ENCODE data around the gene SOX30.

The SOX30 gene

DNA sequence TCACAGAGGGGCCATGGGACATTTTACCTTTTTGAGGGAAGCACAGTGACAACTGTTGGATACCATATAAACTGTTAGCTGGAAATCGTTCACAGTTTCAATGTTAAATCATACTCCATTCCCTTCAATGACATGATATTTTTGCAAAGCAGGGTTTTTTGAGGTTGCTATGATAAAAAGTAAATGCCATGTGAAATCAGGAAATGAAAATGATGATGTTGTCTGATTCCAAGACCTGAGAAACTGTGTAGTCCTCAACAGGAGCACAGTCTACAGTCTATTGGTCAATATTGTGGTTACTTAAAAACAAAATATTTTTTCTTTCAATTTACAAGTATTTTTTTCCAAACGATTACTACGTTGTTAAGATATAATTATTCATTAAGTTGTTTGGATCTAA is 52.7 kb downstream of the SOX30 start:
- in situ Hi-C loops (cut with MboI; ENCODE audit: low pct_unique_long_range_greater_than_20kb, low sequenced_read_pairs, unreplicated experiment) = loop anchor here (10.0 kb wide), 1 partner anchor 95 kb away; no protein-coding TSS in a partner anchor
- DNase-seq (ENCODE audit: low spot score) = no peak
- TF ChIP-seq, protein P1, sequence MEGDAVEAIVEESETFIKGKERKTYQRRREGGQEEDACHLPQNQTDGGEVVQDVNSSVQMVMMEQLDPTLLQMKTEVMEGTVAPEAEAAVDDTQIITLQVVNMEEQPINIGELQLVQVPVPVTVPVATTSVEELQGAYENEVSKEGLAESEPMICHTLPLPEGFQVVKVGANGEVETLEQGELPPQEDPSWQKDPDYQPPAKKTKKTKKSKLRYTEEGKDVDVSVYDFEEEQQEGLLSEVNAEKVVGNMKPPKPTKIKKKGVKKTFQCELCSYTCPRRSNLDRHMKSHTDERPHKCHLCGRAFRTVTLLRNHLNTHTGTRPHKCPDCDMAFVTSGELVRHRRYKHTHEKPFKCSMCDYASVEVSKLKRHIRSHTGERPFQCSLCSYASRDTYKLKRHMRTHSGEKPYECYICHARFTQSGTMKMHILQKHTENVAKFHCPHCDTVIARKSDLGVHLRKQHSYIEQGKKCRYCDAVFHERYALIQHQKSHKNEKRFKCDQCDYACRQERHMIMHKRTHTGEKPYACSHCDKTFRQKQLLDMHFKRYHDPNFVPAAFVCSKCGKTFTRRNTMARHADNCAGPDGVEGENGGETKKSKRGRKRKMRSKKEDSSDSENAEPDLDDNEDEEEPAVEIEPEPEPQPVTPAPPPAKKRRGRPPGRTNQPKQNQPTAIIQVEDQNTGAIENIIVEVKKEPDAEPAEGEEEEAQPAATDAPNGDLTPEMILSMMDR (IDR thresholded peaks at IDR 0.05; ENCODE audit: extremely low read depth, insufficient read depth, missing control alignments) = no peak

DNA sequence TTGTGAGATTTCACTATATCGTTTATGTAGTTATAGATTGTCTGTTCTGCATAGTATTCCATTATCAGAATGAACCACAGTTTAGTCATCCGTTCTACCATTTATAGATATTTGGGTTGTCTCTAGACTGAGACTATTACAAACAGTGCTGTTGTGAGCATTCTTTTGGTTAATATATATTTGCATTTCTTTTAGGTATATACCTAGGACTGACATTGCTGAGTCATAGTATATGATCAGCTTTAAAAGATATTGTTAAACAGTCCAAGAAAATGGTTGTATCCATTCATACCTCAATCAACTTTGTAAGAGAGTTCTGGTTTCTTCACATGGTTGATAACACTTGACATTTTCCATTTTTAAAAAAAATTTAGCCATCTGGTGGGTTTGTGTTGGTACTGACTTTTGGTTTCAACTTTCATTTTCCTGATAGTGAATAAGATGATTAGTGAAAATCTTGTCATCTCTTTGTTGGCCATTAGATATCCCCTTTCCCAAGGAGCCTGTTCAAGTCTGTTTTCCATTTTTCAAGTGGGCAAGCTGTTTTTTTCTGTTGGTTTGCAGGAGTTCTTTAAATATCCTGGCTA is 53.8 kb downstream of the SOX30 start:
- no peak for DNase-seq (ENCODE audit: low spot score)
- TF ChIP-seq, protein P1 (IDR thresholded peaks at IDR 0.05; ENCODE audit: extremely low read depth, insufficient read depth, missing control alignments) = no peak
- in situ Hi-C loops (cut with MboI; ENCODE audit: low pct_unique_long_range_greater_than_20kb, low sequenced_read_pairs, unreplicated experiment) = loop anchor here (10.0 kb wide), 1 partner anchor 94 kb away; no protein-coding TSS in a partner anchor

DNA sequence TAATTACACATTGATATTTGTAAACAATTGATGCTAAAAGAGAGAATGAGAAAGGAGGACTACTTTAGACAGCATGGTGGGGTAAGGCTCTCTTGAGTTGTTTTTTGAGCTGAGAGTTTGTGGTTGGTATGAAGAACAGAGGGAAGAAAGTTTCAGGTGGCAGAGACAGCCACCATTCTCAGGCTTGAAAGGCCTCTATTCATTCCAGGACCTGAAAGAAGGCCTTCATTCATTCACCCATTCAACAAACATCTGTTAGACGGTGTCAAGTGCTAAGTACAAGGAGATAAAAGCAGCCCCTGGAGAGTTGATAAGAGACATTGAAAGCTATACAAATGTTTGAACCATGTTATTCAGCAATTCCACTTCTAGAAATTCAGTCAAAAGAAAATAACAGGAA is 55.0 kb downstream of the SOX30 start:
- no peak for DNase-seq (ENCODE audit: low spot score)
- in situ Hi-C loops (cut with MboI; ENCODE audit: low pct_unique_long_range_greater_than_20kb, low sequenced_read_pairs, unreplicated experiment) = loop anchor here (10.0 kb wide), 1 partner anchor 92 kb away; no protein-coding TSS in a partner anchor
- TF ChIP-seq, protein P1 (IDR thresholded peaks at IDR 0.05; ENCODE audit: extremely low read depth, insufficient read depth, missing control alignments) = no peak

DNA sequence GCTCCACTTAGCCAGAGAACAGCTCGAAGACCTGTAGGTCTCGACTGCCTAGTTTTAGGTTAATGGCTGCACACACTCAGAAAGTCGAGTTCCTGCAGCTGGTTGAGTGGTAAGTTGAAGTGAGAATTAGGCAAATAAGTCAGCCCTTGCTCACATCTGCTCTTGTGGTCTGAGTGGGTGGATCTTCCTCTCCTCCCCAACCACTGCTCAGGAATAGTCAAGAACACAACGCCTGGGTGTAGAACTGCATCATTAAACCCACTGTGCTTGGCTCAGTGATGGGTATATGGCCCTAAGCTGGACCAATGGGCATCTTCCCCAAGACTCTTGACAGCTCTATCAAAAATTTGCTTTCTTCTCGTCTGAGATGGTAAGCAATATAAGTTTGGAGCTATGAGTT is 55.8 kb downstream of the SOX30 start:
- TF ChIP-seq, protein P1 (IDR thresholded peaks at IDR 0.05; ENCODE audit: extremely low read depth, insufficient read depth, missing control alignments) = no peak
- in situ Hi-C loops (cut with MboI; ENCODE audit: low pct_unique_long_range_greater_than_20kb, low sequenced_read_pairs, unreplicated experiment) = loop anchor here (10.0 kb wide), 1 partner anchor 92 kb away; no protein-coding TSS in a partner anchor
- DNase-seq (ENCODE audit: low spot score) = no peak

DNA sequence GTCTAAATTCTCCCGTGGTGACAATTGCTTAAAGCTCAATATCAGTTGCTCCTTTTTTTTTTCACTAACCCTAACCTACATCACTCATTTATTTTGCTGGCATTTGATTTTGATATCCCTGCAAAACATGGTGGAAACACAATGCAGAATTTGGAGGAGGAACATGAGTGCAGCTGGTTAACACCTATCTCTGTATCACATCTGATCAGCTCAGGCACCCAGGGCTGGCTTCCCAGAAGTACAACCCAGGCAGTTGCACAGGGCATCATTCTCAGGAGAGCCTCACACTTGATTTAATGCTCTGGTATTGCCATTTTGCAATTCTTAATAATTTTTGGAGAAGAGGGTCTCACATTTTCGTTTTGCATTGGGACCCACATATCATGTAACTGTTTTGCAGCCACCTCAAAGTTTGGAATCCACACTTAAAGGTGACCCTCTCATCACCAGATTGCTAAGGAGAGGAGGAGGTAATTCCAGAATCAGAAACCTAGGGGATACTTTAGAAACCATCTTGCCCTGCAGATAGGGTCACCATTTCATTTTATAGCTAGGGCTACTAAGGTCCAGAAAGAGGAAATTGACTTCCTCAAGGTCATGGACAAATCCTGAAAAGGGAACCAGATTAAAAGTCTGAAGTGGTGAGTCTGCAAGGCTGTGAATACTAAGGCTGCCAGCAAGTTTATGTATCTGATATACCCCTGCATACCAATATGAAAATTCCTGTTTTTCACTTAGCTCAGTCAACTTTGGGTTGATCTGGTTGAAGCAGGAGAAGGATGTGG is 57.4 kb downstream of the SOX30 start:
- no peak for DNase-seq (ENCODE audit: low spot score)
- in situ Hi-C loops (cut with MboI; ENCODE audit: low pct_unique_long_range_greater_than_20kb, low sequenced_read_pairs, unreplicated experiment) = loop anchor here (10.0 kb wide), 1 partner anchor 90 kb away; no protein-coding TSS in a partner anchor
- TF ChIP-seq, protein P1 (IDR thresholded peaks at IDR 0.05; ENCODE audit: extremely low read depth, insufficient read depth, missing control alignments) = no peak

DNA sequence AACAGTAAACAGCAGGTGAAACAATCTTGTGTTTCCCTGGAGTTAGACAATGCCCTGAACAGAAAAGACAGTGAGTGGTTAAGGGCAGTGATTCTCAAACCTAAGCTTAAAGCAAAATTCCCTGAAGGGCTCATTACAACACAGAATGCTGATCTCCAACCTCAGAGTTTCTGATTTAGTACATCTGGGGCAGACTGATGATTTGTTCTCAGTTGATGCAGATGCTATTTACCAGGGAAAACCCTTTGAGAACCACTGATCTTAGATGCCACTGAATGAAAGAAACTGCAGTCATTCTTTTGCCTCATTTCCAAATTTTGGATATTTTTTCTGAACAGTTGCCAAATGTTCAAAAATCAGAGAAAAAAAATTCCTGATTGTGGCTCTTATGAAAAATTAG is 58.0 kb downstream of the SOX30 start:
- TF ChIP-seq, protein P1 (IDR thresholded peaks at IDR 0.05; ENCODE audit: extremely low read depth, insufficient read depth, missing control alignments) = no peak
- in situ Hi-C loops (cut with MboI; ENCODE audit: low pct_unique_long_range_greater_than_20kb, low sequenced_read_pairs, unreplicated experiment) = loop anchor here (10.0 kb wide), 1 partner anchor 89 kb away; no protein-coding TSS in a partner anchor

More for the DNA sequence above, 58.0 kb downstream of the SOX30 start:
- no peak for DNase-seq (ENCODE audit: low spot score)

Data from GM13977 (cell line).